IMR-90 (cell line): ENCODE data around the gene HEXIM1. TPM values are rescaled to one million over a fixed set of nuclear protein-coding genes. Genes with fewer than 3 reads are reported as not detected.
A peak's percentile ranks its signal among the peaks of the same experiment; 100 is the strongest.

Experiments
- ATAC-seq: fragments of 200-7000 bp; cut with Tn5 transposase; 2 replicates; pipeline ENCODE4 v1.9.1; 2020; ENCODE audit warnings: low read depth, mild to moderate bottlenecking, moderate library complexity
- BruUV-seq: library from RNA; stranded (reverse); fragments of 400-500 nt; replicated peaks from 2 replicates; lab custom pipeline; 2021; lab: Mats Ljungman, UMichigan
- CTCF ChIA-PET: fragments of 300-600 bp; formaldehyde crosslinking; extraction: SDS; loops from one replicate; lab custom pipeline; 2021; ENCODE audit warnings: antibody characterized with exemption; lab: Yijun Ruan, JAX
- POLR2A ChIA-PET: fragments of 300-600 bp; sonication (Branson Sonifier 250); formaldehyde crosslinking; loops from one replicate; lab custom pipeline; 2022; ENCODE audit warnings: antibody characterized with exemption; ENCODE audit not compliant: unreplicated experiment; lab: Charles Lee
- DNase-seq: peaks from one replicate; pipeline ENCODE4 v3.0.0; 2013
- H2AFZ ChIP-seq: replicated peaks from 2 replicates; pipeline ENCODE3; 2013; ENCODE audit warnings: low read length, mild to moderate bottlenecking; ENCODE audit not compliant: poor library complexity
- H2AK5ac ChIP-seq: 2 replicates; pipeline ENCODE4 v1.6.1; 2013; ENCODE audit warnings: low read depth, low read length, inconsistent platforms
- H2AK9ac ChIP-seq: replicated peaks from 2 replicates; pipeline ENCODE3; 2013; ENCODE audit warnings: mild to moderate bottlenecking, low read depth, low read length, moderate library complexity; ENCODE audit not compliant: poor library complexity
- H2BK120ac ChIP-seq: 2 replicates; pipeline ENCODE4 v1.6.1; 2013; ENCODE audit warnings: low read depth, low read length, inconsistent platforms
- H2BK15ac ChIP-seq: 3 replicates; pipeline ENCODE4 v1.6.1; 2013; ENCODE audit warnings: low read depth, low read length, inconsistent platforms
- H2BK20ac ChIP-seq: 2 replicates; pipeline ENCODE4 v1.6.1; 2013; ENCODE audit warnings: low read depth, mild to moderate bottlenecking, inconsistent platforms, low read length, moderate library complexity
- H2BK5ac ChIP-seq: 2 replicates; pipeline ENCODE4 v1.6.1; 2013; ENCODE audit warnings: mild to moderate bottlenecking, low read depth, low read length, inconsistent platforms; ENCODE audit not compliant: poor library complexity, severe bottlenecking
- H3K14ac ChIP-seq: replicated peaks from 2 replicates; pipeline ENCODE4 v1.6.1; 2013; ENCODE audit warnings: low read depth, low read length, inconsistent platforms
- H3K18ac ChIP-seq: 2 replicates; pipeline ENCODE4 v1.6.1; 2013; ENCODE audit warnings: low read depth, low read length, control low read depth
- H3K23ac ChIP-seq: 2 replicates; pipeline ENCODE4 v1.6.1; 2013; ENCODE audit warnings: low read depth, low read length, inconsistent platforms
- H3K27ac ChIP-seq: 2 replicates; pipeline ENCODE4 v1.5.1; 2013; ENCODE audit warnings: mild to moderate bottlenecking, control low read depth, low read length; ENCODE audit not compliant: insufficient read depth
- H3K27me3 ChIP-seq: 2 replicates; pipeline ENCODE4 v1.6.1; 2013; ENCODE audit warnings: low read length; ENCODE audit not compliant: control insufficient read depth, insufficient read depth
- H3K36me3 ChIP-seq: 2 replicates; pipeline ENCODE4 v1.6.1; 2013; ENCODE audit warnings: low read length, mixed read lengths; ENCODE audit not compliant: control insufficient read depth, insufficient read depth
- H3K4ac ChIP-seq: 2 replicates; pipeline ENCODE4 v1.6.1; 2013; ENCODE audit warnings: low read depth, low read length, inconsistent platforms
- H3K4me1 ChIP-seq: 2 replicates; pipeline ENCODE4 v1.6.1; 2013; ENCODE audit warnings: low read length, mixed read lengths; ENCODE audit not compliant: control insufficient read depth, insufficient read depth
- H3K4me2 ChIP-seq: 2 replicates; pipeline ENCODE4 v1.6.1; 2013; ENCODE audit warnings: low read depth, mild to moderate bottlenecking, control low read depth, low read length, moderate library complexity
- H3K4me3 ChIP-seq: 2 replicates; pipeline ENCODE4 v1.5.1; 2013; ENCODE audit warnings: low read depth, mild to moderate bottlenecking, control low read depth, low read length, moderate library complexity; ENCODE audit not compliant: insufficient read depth
- H3K56ac ChIP-seq: 2 replicates; pipeline ENCODE4 v1.6.1; 2013; ENCODE audit warnings: low read length, inconsistent platforms; ENCODE audit not compliant: insufficient read depth; ENCODE audit errors: extremely low read depth
- H3K79me1 ChIP-seq, 2 experiments: 2 replicates each; pipeline ENCODE4 v1.6.1; 2013; ENCODE audit warnings: low read length in 2 of 2, inconsistent platforms in 1 of 2, low read depth in 1 of 2
- H3K9ac ChIP-seq: 2 replicates; pipeline ENCODE4 v1.6.1; 2013; ENCODE audit warnings: low read depth, low read length, control low read depth
- H3K9me1 ChIP-seq: 2 replicates; pipeline ENCODE4 v1.6.1; 2013; ENCODE audit warnings: low read length, inconsistent platforms; ENCODE audit not compliant: insufficient read depth
- H3K9me3 ChIP-seq: 2 replicates; pipeline ENCODE4 v1.6.1; 2013; ENCODE audit warnings: low read length; ENCODE audit not compliant: control insufficient read depth, insufficient read depth
- H4K20me1 ChIP-seq: 2 replicates; pipeline ENCODE4 v1.6.1; 2013; ENCODE audit warnings: low read length, inconsistent platforms; ENCODE audit not compliant: insufficient read depth
- H4K5ac ChIP-seq: 2 replicates; pipeline ENCODE4 v1.6.1; 2013; ENCODE audit warnings: mild to moderate bottlenecking, low read depth, low read length, control low read depth
- H4K8ac ChIP-seq, 2 experiments: 2 replicates each; pipeline ENCODE4 v1.6.1; 2013; ENCODE audit warnings: low read depth in 2 of 2, low read length in 2 of 2, control low read depth in 1 of 2, inconsistent platforms in 1 of 2
- H4K91ac ChIP-seq: 2 replicates; pipeline ENCODE4 v1.6.1; 2013; ENCODE audit warnings: low read depth, low read length, inconsistent platforms; ENCODE audit not compliant: insufficient read depth
- BHLHE40 ChIP-seq: fragments of 150-350 bp; IDR thresholded peaks from 2 replicates; pipeline ENCODE4 v1.6.1; 2016; ENCODE audit warnings: mild to moderate bottlenecking, low read depth, low read length
- CHD1 ChIP-seq: IDR thresholded peaks from 2 replicates; pipeline ENCODE4 v1.6.1; 2012; ENCODE audit warnings: low read depth, low read length, improper control_type of control experiment
- CTCF ChIP-seq: conservative IDR thresholded peaks from 2 replicates; pipeline ENCODE4 v1.5.1; 2012; ENCODE audit warnings: mild to moderate bottlenecking, low read depth, low read length, improper control_type of control experiment
- RAD21 ChIP-seq: IDR thresholded peaks from 2 replicates; pipeline ENCODE4 v1.6.1; 2012; ENCODE audit warnings: low read length, improper control_type of control experiment
- WGBS, 2 experiments: methylation state at CpG; one replicate each; pipeline versions ENCODE4 v1.1.5 to v1.1.7; 2013; ENCODE audit warnings: missing lambda C conversion rate in 2 of 2; ENCODE audit not compliant: insufficient read length in 1 of 2; ENCODE audit errors: extremely low coverage in 2 of 2; 5-methylcytosine and 5-hydroxymethylcytosine counted together
- dilution Hi-C: fragments of 300-500 bp; cut with HindIII; formaldehyde crosslinking; loops from one replicate; pipeline ENCODE4 v1.14.3; 2018; ENCODE audit warnings: low sequenced_read_pairs; ENCODE audit not compliant: unreplicated experiment
- in situ Hi-C: fragments of 300-500 bp; cut with MboI; formaldehyde crosslinking; loops from 3 replicates; pipeline ENCODE4 v1.14.3; 2019; ENCODE audit warnings: low sequenced_read_pairs, inconsistent platforms, mixed read lengths
- intact Hi-C: fragments of 100-400 bp; cut with micrococcal nuclease; formaldehyde crosslinking; loops from 2 replicates; pipeline ENCODE4 v1.10.0; 2022
- polyA plus RNA-seq, 3 experiments: library from polyadenylated mRNA; depleted of rRNA; stranded (reverse); fragments of >200 nt; gene quantifications; 2 replicates each; pipeline ENCODE4 v1.2.3, GENCODE V29; 2012; ENCODE audit warnings: low replicate concordance in 1 of 3
- total RNA-seq: library from RNA; depleted of rRNA; stranded (reverse); fragments of >200 nt; gene quantifications from 2 replicates; pipeline ENCODE4 v1.2.3, GENCODE V29; 2012

The HEXIM1 gene
- total and polyA plus RNA-seq, 2 of the 4 experiments (the other 2 are of a cell fraction): 5.9 to 14.5 TPM

GRCh38 chr17:45162025-45162687 is 13.9 kb downstream of the HEXIM1 start:
- H3K9ac ChIP-seq: peak overlapping the region; percentile 64
- no TSS peak for BruUV-seq
- H4K8ac ChIP-seq: peak overlapping the region; percentile 60 to 97
- no peaks in the 10 kb centered on the region for H3K9me3 ChIP-seq
- peaks cover 5 to 44% of the 10 kb centered on the region in 2 experiments; a peak in 3 of 4 replicates for H3K79me1 ChIP-seq
- dilution Hi-C loops (no loop called here), intact Hi-C loops (no loop called here), in situ Hi-C loops (no loop called here)
- H3K4ac ChIP-seq: peak overlapping the region; percentile 45
- peak overlapping the region; percentile 2; the same call in 1 of the 2 replicates for H2BK120ac ChIP-seq
- H2AK5ac ChIP-seq: peak overlapping the region; percentile 86
- no peaks in the 10 kb centered on the region for H3K27me3 ChIP-seq
- peak overlapping the region; percentile 78 for H2AK9ac ChIP-seq
- peak overlapping the region; percentile 85 for H3K4me2 ChIP-seq
- CTCF ChIA-PET: interaction anchor here (1.2 to 3.8 kb wide), 4 partner anchors 9 to 27 kb away, joined by 4 to 18 read pairs (median 8); partner anchors contain the start of gene ACBD4
- no peaks in the 10 kb centered on the region for H3K36me3 ChIP-seq
- no peak for TF ChIP-seq BHLHE40
- TF ChIP-seq RAD21: no peak
- no peak for TF ChIP-seq CTCF
- no peak for TF ChIP-seq CHD1
- ATAC-seq (no peak), DNase-seq (no peak)
- H3K18ac ChIP-seq: peak overlapping the region; percentile 17; the same call in 1 of the 2 replicates
- peak overlapping the region; percentile 61 for H2BK5ac ChIP-seq
- H4K5ac ChIP-seq: peak overlapping the region; percentile 82
- 58% methylated on average over 2 of the region's 9 CpGs; no CpG with 5 or more reads in 1 of the 2 experiments for WGBS, 2 experiments
- H3K23ac ChIP-seq: peak overlapping the region; percentile 26
- 0 out of 2 replicates have a peak overlapping the region, but pooled peaks have one; percentile 3 for H2BK20ac ChIP-seq
- peaks cover 19% of the 10 kb centered on the region for H3K9me1 ChIP-seq
- peak overlapping the region; percentile 55 for H3K27ac ChIP-seq
- peaks cover 6% of the 10 kb centered on the region for H4K20me1 ChIP-seq
- POLR2A ChIA-PET: interaction anchor here (0.7 to 3.1 kb wide), 3 partner anchors 10 to 247 kb away, joined by 3 to 53 read pairs (median 6); partner anchors contain the start of gene HEXIM1
- peak overlapping the region; percentile 93 for H2AFZ ChIP-seq
- peak overlapping the region; percentile 21 for H3K4me3 ChIP-seq
- H3K56ac ChIP-seq: peak overlapping the region; percentile 23
- peak overlapping the region; percentile 72 for H3K14ac ChIP-seq
- peaks cover 17% of the 10 kb centered on the region for H3K4me1 ChIP-seq
- H2BK15ac ChIP-seq: no peak overlapping the region
- peak overlapping the region; percentile 74 for H4K91ac ChIP-seq
